CD1c-positive myeloid dendritic cell (primary cell): ENCODE data around the gene A2ML1.
"Not testable (repeated sequence)": the region's sequence is repeated elsewhere in the genome, so short reads cannot be mapped to it uniquely, and the experiment has no call there.

Source experiments
- DNase-seq: peaks from one replicate; pipeline ENCODE4 v3.0.0-alpha.2; 2016; ENCODE audit errors: extremely low spot score

Gene A2ML1

GRCh38 chr12:8817856-8818255, 4.6 kb upstream of the A2ML1 start:
- no peak for DNase-seq

DNA sequence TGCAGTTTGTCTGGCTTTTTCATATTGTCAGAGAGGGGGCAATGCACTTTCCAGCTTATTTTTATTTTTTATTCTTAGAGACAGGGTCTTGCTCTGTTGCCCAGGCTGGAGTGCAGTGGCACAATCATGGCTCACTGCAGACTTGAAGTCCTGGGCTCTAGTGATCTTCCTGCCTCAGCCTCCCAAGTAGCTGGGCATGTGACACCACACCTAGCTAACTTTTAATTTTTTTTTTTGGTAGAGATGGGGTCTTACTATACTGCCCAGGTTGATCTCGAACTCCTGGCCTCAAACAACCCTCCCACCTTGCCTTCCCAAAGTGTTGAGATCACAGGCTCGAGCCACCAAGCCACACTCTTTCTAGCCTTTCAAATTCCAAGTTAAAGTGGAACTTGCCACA, 3.9 kb upstream of the A2ML1 start:
- no peak for DNase-seq

DNA sequence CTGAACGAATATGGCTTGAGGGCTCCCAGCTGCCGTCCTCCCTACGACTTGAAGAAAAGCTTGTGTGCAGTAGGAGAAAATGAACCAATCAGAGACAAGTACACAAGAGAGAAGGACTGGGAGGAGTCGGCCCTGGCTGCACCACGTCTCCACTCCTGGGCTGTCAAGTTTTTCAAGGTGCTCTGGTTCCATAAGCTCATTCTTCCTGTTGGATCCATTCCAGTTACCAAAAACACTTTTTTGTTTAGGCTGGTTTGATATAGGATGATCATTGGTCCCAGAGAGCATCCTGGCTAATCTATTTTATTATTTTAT, 2.8 kb upstream of the A2ML1 start:
- DNase-seq = no peak

DNA sequence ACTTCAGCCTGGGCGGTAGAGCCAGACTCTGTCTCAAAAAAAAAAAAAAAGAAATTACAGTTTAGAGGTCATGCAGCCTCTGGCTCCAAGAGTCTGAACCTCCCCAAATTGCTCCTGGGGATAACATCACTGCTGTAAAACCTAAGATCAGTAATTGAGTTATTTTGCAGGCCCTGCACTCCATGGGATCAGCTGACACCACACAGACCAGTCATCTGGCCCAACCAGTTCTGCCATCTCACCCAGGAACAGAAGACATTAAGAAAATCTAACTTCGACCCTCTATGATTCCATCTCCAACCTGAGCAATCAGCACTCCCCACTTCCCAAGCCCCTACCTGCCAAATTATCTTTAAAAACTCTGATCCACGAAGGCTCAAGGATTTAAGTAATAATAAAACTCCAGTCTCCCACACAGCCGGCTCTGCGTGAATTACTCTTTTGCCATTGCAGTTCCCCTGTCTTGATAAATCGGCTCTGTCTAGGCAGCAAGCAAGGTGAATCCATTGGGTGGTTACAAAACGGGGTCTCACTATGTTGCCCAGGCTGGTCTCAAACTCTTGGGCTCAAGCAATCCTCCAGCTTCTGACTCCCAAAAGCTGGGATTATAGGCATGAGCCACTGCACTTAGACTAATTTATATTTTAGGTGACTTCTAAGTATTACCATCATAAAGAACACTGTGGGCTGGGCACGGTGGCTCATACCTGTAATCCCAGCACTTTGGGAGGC, 1.6 kb upstream of the A2ML1 start:
- DNase-seq = not testable (repeated sequence)

DNA sequence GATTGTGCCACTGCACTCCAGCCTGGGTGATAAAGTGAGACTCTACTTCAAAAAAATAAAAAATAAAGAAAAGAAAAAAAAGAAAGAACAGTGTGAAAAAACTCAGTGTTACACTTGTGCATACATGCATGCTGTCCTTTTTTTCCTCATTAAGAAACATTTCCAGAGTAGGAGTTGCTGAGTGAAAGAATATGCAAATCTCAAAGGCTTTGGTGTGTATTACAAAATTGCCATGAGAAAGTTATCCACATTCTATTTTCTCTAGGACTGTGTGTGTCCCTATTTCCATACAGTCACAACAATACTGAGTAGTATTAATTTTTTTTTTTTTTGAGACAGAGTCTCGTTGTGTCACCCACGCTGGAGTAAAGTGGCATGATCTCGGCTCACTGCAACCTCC, 830 bp upstream of the A2ML1 start:
- DNase-seq = no peak

DNA sequence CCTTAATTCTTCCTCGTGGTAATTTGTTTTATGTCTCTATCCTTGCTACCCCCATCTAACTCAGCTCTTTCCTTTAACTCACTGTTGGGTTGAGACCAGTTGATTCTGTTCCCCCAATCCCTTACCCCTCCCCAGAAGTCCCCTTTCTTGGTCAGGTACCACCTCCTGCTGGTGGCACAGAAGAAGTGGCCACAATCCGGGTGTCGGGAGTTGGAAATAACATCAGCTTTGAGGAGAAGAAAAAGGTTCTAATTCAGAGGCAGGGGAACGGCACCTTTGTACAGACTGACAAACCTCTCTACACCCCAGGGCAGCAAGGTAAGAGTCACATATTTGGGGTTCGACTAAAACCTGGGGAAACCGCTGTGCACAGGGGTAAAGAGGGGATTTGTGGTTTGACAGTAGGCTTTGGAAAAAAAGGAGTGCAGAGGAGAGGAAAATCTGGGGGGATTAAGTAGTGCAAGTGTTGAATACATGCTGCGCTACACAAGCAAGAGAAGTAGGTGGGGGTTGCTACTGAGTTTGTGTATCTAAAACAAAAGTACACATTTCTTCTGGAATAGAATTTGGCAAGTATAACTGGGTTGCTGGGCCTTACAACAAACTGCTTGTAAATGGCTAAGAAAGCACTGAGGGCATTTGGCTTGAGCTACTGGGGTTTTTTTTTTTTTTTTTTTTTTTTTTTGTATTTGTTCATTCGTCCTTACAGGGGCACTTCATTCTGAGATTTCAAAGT, 1.3 kb downstream of the A2ML1 start:
- DNase-seq = no peak

DNA sequence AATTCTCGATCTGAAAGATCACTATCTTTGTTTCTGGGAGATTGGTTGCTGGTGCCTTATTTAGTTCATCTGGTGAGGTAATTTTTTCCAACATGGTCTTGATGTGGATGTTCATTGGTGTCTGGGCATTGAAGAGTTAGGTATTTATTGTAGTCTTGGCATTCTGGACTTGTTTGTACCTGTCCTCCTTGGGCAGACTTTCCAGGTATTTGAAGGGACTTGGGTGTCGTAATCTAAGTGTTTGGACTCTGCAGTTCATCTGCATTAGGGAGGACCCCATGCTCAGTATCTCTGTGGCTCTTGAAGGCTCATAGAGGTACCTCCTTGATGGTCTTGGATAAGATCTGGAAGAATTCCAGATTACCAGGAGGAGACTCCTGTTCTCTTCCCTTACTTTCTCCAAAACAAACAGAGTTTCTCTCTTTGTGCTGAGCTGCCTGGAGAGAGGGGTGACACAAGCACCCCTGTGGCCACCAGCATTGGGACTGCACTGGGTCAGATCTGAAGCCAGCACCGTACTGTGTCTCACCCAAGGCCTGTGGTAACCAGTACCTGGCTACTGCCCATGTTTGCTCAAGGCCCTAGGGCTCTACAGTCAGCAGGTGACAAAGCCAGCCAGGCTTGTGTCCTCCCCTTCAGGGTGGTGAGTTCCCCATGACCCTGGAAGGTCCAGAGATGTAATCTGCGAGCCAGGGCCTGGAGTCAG, 5.3 kb downstream of the A2ML1 start:
- no peak for DNase-seq

DNA sequence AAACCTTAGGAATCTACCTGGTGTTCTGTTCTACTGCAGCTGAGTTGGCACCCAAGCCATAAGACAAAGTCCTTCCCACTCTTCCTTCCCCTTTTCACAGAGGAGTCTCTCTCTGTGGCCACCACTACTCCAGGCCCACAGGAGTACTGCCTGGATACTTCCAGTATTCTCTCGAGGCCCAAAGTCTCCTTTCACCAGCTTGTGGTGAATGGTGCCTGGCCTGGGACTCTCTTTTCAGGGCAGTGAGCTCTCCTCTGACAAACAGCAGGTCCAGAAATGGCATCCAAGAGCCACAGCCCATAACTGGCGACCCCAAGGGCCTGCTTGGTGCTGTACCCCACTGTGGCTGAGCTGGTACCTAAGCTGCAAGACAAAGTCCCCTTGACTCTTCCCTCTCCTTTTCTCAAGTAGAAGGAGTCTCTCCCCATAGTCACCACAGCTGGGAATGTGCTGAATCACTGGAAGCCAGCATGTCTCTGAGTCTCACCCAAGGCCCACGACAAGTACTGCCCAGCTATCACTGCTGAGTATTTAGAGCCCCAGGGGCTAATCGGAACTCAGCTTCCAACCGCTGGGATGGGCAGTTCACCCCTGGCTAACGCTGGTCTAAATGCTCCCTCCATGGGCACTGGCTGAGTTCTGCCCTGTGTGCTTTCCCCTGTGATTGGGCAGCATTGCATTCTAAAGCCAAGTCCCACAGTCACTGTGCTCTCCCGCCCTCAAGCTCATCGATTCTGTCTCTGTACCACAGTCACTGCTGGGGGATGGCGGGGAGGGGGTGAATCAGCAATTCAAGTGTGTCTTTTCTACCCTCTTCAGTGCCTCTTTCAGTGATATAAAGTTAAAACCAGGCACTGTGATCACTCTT, 6.1 kb downstream of the A2ML1 start:
- no peak for DNase-seq

DNA sequence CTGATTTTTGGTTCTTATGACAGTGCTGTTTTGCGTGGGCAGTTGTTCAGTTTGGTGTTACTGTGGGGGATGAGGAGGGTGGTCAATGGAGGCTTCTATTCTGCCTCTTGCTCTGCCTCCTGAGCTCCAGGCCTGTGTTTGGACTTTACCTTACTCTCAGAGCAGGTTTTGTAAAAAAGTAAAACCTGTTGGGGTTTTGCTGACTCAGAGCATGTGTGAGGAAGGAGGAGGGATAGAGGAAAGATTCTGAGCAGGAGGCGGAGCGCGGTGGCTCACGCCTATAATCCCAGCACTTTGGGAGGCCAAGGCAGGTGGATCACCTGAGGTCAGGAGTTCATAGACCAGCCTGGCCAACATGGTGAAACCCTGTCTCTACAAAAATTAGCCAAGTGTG, 6.7 kb downstream of the A2ML1 start:
- DNase-seq = no peak

GRCh38 chr12:8829621-8830020, 7.2 kb downstream of the A2ML1 start:
- DNase-seq = no peak

DNA sequence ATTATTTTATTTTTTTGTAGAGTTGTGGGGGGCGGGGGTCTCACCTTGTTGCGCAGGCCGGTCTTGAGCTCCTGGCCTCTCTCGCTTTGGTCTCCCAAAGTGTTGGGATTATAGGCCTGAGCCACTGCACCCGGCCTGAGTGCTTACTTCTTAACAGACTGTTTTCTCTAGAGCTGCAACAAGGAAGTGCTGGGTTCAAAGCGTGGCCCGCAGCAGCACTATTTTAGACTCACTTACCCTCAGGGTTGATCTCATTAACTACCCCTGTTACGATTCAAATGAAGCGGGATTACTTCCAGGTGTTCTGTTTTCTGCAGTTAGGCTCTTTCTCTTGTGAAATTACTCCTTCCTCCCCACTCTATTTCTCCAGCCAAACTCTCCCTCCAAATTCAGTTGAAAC, 8.7 kb downstream of the A2ML1 start:
- no peak for DNase-seq

DNA sequence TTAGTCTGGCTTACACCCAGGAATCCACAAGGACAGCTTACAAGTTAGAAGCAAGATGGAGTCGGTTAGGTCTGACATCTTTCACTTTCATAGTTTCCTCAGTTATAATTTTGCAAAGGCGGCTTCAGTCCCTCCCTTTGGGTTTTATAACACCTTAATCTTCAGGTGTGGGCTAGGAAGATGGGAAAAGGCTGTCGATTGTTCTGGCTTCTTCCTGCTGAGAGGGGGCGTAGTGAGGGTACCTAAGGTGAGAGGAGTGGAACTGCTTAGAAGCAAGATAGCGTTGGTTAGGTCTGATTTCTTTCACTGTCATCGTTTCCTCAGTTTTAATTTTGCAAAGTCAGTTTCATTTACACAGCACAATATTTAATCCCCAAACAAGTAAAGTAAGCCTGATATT, 10.1 kb downstream of the A2ML1 start:
- DNase-seq = no peak

GRCh38 chr12:8834230-8834629, 11.8 kb downstream of the A2ML1 start:
- DNase-seq = no peak

- DNase-seq = no peak
Measured at GRCh38 chr12:8837291-8837690, 14.9 kb downstream of the A2ML1 start.

GRCh38 chr12:8840321-8840720, 17.9 kb downstream of the A2ML1 start:
- DNase-seq = no peak

- no peak for DNase-seq
Measured at GRCh38 chr12:8840938-8841633, 18.7 kb downstream of the A2ML1 start.

DNA sequence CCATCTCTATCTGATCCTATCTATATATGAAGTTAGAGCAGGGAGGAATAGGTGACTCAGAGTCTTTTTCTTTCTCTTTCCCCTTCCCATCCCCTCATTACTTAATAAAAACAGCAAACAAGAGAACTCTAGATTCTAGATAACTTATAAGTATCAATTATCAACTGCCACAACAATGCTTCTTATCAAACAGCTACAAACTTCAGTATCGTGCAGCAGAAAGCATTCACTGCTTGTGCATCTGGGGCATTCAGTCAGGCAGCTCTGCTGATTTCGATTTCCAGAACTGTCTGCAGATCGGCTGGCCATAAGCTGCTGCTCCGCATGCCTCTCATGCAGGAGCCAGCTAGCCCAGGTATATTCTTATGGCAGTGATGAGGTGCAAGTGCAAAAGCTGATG, 19.4 kb downstream of the A2ML1 start:
- no peak for DNase-seq

DNA sequence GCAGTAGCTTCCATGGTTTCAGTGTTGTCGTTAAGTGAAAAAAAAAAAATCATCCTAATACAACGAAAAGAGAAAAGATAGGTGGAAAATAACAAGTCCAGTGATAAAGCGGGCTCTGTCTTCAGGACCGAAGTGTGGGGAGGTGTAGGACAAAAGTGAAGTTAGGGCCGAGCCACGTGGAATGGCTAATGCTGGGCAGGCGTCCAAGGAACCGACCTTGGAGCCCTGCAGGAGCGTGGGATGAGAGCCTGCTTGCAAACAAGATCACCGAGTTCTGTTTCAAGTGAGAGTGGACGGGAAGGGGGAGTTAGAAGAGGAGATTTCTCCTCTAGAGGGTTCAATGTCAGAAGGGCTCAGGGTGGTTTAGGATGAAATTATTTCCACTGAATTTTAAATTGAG, 22.2 kb downstream of the A2ML1 start:
- no peak for DNase-seq

DNA sequence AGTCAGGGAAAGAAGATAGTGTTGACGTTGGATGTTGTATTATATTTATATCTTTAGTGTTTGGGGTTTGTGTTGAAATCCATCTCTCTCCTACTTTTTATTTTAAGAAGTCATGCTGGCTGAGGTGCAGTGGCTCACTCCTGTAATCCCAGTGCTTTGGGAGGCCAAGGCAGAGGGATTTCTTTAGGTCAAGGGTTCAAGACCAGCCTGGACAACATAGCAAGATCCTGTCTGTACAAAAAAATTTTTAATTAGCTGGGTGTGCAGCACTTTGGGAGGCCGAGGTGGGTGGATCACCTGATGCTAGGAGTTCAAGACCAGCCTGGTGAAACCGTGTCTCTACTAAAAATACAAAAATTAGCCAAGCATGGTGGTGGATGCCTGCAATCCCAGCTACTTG, 23.9 kb downstream of the A2ML1 start:
- DNase-seq = no peak

DNA sequence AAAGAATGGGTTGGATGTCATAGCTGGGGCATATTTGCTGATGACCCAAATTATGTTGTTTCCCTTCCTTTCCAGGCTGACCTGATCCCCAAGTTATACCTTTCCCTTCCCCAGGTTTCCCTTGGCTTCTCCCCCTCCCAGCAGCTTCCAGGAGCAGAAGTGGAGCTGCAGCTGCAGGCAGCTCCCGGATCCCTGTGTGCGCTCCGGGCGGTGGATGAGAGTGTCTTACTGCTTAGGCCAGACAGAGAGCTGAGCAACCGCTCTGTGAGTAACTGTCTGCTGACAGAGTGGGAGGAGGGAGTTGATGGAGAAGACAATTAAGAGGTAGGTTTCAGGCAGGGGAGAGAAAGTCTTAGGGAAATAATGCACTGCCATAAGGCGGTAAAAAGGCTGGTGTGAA, 25.0 kb downstream of the A2ML1 start:
- DNase-seq = no peak

DNA sequence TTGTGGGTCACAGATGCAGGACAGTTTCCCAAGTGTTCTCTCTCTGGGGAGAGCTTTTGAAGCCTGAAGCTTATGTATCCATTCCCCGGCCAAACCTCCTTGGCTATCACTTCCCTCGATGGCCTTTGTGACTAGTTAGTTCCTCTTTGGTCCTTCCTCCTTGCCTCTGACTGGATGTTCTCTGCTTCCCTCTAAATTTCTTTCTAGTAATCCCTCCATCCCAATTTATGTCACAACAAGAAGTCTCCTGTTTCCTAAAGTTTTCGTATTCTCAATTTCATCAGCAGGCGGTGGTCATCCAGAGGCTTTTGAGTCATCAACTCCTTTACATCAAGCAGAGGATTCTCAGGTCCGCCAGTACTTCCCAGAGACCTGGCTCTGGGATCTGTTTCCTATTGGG, 27.5 kb downstream of the A2ML1 start:
- peak; percentile 48 for DNase-seq

GRCh38 chr12:8852119-8852518, 29.7 kb downstream of the A2ML1 start:
- no peak for DNase-seq
